Stimulated activated CD4-positive, alpha-beta T cell treated with anti-CD3 and anti-CD28 coated beads, Interleukin-12 subunit alpha, Interleukin-12 subunit beta, amount 100 ng/mL, for 24 hours (primary cell): ENCODE data around the gene PSMD2.

Experiments
- DNase-seq, 2 experiments: peaks; one replicate each; pipeline ENCODE4 v3.0.0-alpha.2; 2020; ENCODE audit warnings: low read depth in 2 of 2

PSMD2 gene

GRCh38 chr3:184357248-184358123, 58.4 kb downstream of the PSMD2 start:
- DNase-seq, result no peak

GRCh38 chr3:184358124-184358767, 59.2 kb downstream of the PSMD2 start:
- no peak for DNase-seq
